Hepatocyte (in vitro differentiated cells): ENCODE data around the gene ANKRD11. TPM values are rescaled to one million over a fixed set of nuclear protein-coding genes. Genes with fewer than 3 reads are reported as not detected.
A peak's percentile ranks its signal among the peaks of the same experiment; 100 is the strongest.
"Not testable (repeated sequence)": the region's sequence is repeated elsewhere in the genome, so short reads cannot be mapped to it uniquely, and the experiment has no call there.

ENCODE experiments used
- DNase-seq: peaks from one replicate; pipeline ENCODE4 v3.0.0-alpha.2; 2016; ENCODE audit warnings: low spot score
- H2AFZ ChIP-seq: fragments of 200-600 bp; sonication (generic); 2 replicates; pipeline ENCODE4 v1.6.0; 2016; ENCODE audit warnings: antibody characterized with exemption, mild to moderate bottlenecking
- H3K27ac ChIP-seq: fragments of 200-600 bp; sonication (generic); 2 replicates; pipeline ENCODE4 v1.5.1; 2016; ENCODE audit warnings: mild to moderate bottlenecking
- H3K27me3 ChIP-seq: fragments of 200-600 bp; sonication (generic); 2 replicates; pipeline ENCODE4 v1.6.1; 2016
- H3K36me3 ChIP-seq: fragments of 200-600 bp; sonication (generic); replicated peaks from 2 replicates; pipeline ENCODE4 v1.5.1; 2016; ENCODE audit warnings: low read depth; ENCODE audit not compliant: insufficient read depth
- H3K4me1 ChIP-seq: fragments of 200-600 bp; sonication (generic); 2 replicates; pipeline ENCODE4 v1.5.1; 2016; ENCODE audit warnings: mild to moderate bottlenecking, moderate library complexity; ENCODE audit not compliant: insufficient read depth
- H3K4me2 ChIP-seq: fragments of 200-600 bp; sonication (generic); 2 replicates; pipeline ENCODE4 v1.6.0; 2016
- H3K4me3 ChIP-seq: fragments of 200-600 bp; sonication (generic); 2 replicates; pipeline ENCODE4 v1.5.1; 2016; ENCODE audit warnings: mild to moderate bottlenecking
- H3K79me2 ChIP-seq: fragments of 200-600 bp; sonication (generic); 2 replicates; pipeline ENCODE4 v1.6.0; 2017; ENCODE audit warnings: mild to moderate bottlenecking
- H3K9me2 ChIP-seq: fragments of 200-600 bp; sonication (generic); replicated peaks from 2 replicates; pipeline ENCODE4 v1.6.0; 2017; ENCODE audit warnings: mild to moderate bottlenecking; ENCODE audit not compliant: insufficient read depth
- H3K9me3 ChIP-seq: fragments of 200-600 bp; sonication (generic); 2 replicates; pipeline ENCODE4 v1.5.1; 2016; ENCODE audit warnings: low read depth, mild to moderate bottlenecking
- H4K20me1 ChIP-seq: fragments of 200-600 bp; sonication (generic); 2 replicates; pipeline ENCODE4 v1.6.0; 2016; ENCODE audit warnings: mild to moderate bottlenecking; ENCODE audit not compliant: insufficient read depth, poor library complexity, severe bottlenecking
- EZH2 ChIP-seq: fragments of 200-600 bp; sonication (generic); IDR thresholded peaks from 2 replicates; pipeline ENCODE4 v1.6.1; 2016; ENCODE audit warnings: antibody characterized with exemption, mild to moderate bottlenecking, borderline replicate concordance
- EZH2phosphoT487 ChIP-seq: fragments of 200-600 bp; sonication (generic); IDR thresholded peaks from one replicate; pipeline ENCODE4 v1.6.1; 2018; ENCODE audit warnings: antibody characterized with exemption, mild to moderate bottlenecking, low read depth, moderate library complexity; ENCODE audit not compliant: unreplicated experiment, severe bottlenecking
- WGBS: methylation state at CpG from one replicate; pipeline ENCODE4 v1.1.6; 2016; ENCODE audit warnings: low lambda C conversion rate; ENCODE audit errors: missing lambda C conversion rate; 5-methylcytosine and 5-hydroxymethylcytosine counted together
- polyA plus RNA-seq: library from polyadenylated mRNA; unstranded; fragments of >200 nt; fragmentation: Nextera tagmentation; extraction: Ambion mirVana; gene quantifications from 2 replicates; pipeline ENCODE4 v1.2.1, GENCODE V29; 2016
- total RNA-seq: library from RNA; depleted of rRNA; stranded (reverse); fragments of >200 nt; gene quantifications from 2 replicates; pipeline ENCODE4 v1.2.3, GENCODE V29; 2014
- TF ChIP-seq, protein P1 (sequence below): fragments of 200-600 bp; sonication (generic); IDR thresholded peaks from 2 replicates; pipeline ENCODE4 v1.5.1; 2016; ENCODE audit warnings: antibody characterized with exemption, mild to moderate bottlenecking; ENCODE audit not compliant: poor library complexity

The ANKRD11 gene
- total and polyA plus RNA-seq, 2 experiments from 2014 or later: 48.7 to 130 TPM

DNA sequence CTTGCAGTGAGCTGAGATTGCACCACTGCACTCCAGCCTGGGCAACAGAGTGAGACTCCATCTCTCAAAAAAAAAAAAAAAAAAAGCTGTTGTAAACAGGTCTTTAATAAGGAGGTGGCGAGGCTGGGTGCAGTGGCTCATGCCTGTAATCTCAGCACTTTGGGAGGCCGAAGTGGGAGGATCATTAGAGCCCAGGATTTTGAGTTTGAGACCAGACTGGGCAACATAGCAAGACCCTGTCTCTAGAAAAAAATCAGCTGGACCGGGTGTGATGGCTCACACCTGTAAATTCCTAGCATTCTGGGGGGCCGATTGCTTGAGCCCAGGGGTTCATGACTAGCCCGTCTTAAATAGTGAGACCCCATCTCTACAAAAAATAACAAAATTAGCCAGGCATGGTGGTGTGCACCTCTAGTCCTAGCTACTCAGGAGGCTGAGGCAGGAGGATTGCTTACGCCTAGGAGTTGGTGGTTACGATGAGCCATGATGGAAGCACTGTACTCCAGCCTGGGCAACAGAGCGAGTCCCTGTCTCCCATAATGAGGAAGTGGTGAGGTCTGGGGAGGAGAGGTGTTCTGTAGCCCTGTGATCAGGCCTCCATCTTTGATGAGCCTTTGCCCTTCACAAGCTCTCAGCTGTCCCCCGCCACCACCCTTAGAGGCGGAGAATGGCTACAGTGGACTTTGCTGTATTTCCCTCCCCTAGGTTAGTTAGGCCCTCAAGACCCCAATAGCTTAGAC, 236.6 kb downstream of the ANKRD11 start:
- Histone ChIP-seq H3K4me2 (no peak overlapping the region), H3K36me3 (no peaks in the 10 kb centered on the region), H3K79me2 (no peaks in the 10 kb centered on the region), H4K20me1 (no peaks in the 10 kb centered on the region), H3K4me3 (no peak overlapping the region), H3K4me1 (no peaks in the 10 kb centered on the region), H3K27ac (no peak overlapping the region), H3K9me2 (no peaks in the 10 kb centered on the region), H2AFZ (no peak overlapping the region), H3K27me3 (peaks cover 15% of the 10 kb centered on the region), H3K9me3 (no peaks in the 10 kb centered on the region)
- 93% methylated on average over 10 of the region's 10 CpGs for WGBS
- TF ChIP-seq EZH2phosphoT487: no peak
- TF ChIP-seq, protein P1, sequence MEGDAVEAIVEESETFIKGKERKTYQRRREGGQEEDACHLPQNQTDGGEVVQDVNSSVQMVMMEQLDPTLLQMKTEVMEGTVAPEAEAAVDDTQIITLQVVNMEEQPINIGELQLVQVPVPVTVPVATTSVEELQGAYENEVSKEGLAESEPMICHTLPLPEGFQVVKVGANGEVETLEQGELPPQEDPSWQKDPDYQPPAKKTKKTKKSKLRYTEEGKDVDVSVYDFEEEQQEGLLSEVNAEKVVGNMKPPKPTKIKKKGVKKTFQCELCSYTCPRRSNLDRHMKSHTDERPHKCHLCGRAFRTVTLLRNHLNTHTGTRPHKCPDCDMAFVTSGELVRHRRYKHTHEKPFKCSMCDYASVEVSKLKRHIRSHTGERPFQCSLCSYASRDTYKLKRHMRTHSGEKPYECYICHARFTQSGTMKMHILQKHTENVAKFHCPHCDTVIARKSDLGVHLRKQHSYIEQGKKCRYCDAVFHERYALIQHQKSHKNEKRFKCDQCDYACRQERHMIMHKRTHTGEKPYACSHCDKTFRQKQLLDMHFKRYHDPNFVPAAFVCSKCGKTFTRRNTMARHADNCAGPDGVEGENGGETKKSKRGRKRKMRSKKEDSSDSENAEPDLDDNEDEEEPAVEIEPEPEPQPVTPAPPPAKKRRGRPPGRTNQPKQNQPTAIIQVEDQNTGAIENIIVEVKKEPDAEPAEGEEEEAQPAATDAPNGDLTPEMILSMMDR: no peak
- no peak for TF ChIP-seq EZH2
- no peak for DNase-seq

DNA sequence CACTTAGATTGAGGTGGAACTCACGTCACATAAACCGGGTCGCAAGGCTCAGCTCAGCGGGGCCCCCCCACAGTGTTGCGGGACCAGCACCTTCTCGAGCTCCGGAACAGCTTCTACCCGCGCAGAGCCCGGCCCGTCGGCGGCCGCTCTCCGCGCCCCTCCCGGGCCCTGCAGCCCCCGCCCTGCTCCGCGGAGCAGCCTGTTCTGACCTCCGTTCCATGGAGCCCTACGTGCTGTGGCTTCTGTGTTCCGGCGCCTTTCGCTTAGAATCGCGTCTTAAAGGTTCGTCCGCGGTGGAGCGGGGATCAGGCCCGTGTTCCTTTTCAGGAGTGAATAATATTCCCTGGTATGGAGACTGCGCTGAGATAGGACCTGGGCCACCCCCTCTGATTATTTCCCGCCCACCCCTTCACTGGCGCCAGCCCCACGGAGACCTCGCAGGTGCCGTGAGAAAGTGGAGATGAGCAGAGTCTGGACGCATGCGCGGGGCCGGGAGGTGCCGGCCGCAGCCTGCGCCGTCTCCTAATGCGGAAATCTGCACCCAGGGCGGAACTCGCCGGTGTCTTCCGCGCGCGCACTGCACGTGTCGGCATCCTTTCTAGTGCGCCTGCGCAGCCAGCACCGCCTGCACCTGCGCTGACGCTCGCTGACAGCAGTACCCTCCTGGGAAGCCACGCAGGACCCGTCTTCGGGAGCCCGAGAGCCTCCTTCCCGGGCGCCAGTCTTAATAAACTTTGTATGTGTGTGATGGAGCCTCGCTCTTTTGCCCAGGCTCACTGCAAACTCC, 242.0 kb downstream of the ANKRD11 start:
- H3K27ac ChIP-seq: no peak overlapping the region
- H3K4me2 ChIP-seq: peak overlapping the region; percentile 99
- H3K27me3 ChIP-seq: no peaks in the 10 kb centered on the region
- H3K36me3 ChIP-seq: no peaks in the 10 kb centered on the region
- no peaks in the 10 kb centered on the region for H3K9me3 ChIP-seq
- H2AFZ ChIP-seq: peak overlapping the region; percentile 68
- WGBS: 81% methylated on average over 61 of the region's 69 CpGs
- no peak overlapping the region for H3K4me3 ChIP-seq
- H4K20me1 ChIP-seq: no peaks in the 10 kb centered on the region
- TF ChIP-seq EZH2phosphoT487: no peak
- TF ChIP-seq, protein P1: no peak
- TF ChIP-seq EZH2: no peak
- DNase-seq: no peak
- H3K9me2 ChIP-seq: no peaks in the 10 kb centered on the region
- no peaks in the 10 kb centered on the region for H3K79me2 ChIP-seq
- peaks cover 6% of the 10 kb centered on the region for H3K4me1 ChIP-seq

DNA sequence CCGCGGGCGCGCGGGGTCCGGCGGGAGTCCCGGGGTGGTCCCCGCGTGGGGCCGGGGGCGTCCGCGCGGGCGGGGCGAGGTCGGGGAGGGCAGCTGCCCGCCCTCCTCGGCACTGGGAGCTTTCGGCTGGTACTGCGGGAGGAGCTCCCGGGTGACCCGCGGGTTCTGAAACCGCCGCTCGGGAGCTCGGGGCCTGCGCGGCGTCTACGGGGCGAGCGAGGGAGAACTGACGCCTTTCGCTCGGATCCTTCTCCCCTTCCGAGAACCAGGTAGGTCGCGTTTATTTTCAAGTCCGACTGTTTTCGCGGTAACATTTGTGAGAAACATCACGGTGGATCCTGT, 242.7 kb downstream of the ANKRD11 start:
- 5% methylated on average over 24 of the region's 45 CpGs for WGBS
- not testable (repeated sequence) for H3K9me3 ChIP-seq, H3K4me1 ChIP-seq, H3K36me3 ChIP-seq, H3K4me3 ChIP-seq, H3K9me2 ChIP-seq, H3K27ac ChIP-seq, DNase-seq, H3K27me3 ChIP-seq, H3K79me2 ChIP-seq, H4K20me1 ChIP-seq
- peak overlapping the region; percentile 68 for H2AFZ ChIP-seq
- H3K4me2 ChIP-seq: peak overlapping the region; percentile 99
